ENCODE measurements around the gene TMEM184A. TPM values are rescaled to one million over a fixed set of nuclear protein-coding genes. Genes with fewer than 3 reads are reported as not detected.
"Not testable (repeated sequence)": the region's sequence is repeated elsewhere in the genome, so short reads cannot be mapped to it uniquely, and the experiment has no call there.

Gene TMEM184A
- total RNA-seq, 2 donors from 2014 or later: 0.28 TPM; not detected in 1

DNA sequence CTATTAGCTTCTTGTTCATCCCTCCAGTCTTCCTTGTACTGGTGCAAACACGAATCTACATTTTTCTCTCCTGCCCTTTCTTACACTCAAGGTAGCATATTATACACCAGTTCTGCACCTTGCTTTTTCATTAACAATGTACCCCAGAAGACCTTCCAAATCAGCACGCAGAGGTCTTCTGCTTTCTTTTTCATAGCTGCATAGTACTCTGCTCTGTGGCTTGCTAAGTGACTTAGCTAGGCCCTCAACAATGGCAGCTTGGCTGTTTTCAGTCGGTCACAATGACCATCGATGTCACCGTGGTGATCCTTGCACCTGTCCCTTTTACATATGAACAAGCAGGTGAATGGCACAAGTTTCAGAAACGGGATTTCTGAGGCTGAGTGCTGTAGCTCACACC lies 30.6 kb downstream of the TMEM184A start:
- TF ChIP-seq, protein P1, sequence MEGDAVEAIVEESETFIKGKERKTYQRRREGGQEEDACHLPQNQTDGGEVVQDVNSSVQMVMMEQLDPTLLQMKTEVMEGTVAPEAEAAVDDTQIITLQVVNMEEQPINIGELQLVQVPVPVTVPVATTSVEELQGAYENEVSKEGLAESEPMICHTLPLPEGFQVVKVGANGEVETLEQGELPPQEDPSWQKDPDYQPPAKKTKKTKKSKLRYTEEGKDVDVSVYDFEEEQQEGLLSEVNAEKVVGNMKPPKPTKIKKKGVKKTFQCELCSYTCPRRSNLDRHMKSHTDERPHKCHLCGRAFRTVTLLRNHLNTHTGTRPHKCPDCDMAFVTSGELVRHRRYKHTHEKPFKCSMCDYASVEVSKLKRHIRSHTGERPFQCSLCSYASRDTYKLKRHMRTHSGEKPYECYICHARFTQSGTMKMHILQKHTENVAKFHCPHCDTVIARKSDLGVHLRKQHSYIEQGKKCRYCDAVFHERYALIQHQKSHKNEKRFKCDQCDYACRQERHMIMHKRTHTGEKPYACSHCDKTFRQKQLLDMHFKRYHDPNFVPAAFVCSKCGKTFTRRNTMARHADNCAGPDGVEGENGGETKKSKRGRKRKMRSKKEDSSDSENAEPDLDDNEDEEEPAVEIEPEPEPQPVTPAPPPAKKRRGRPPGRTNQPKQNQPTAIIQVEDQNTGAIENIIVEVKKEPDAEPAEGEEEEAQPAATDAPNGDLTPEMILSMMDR (IDR thresholded peaks at IDR 0.05): no peak

GRCh38 chr7:1523844-1524243 lies 32.2 kb downstream of the TMEM184A start:
- H3K36me3 ChIP-seq: no peaks in the 10 kb centered on the region
- no peak overlapping the region for H3K27ac ChIP-seq
- no peak overlapping the region for H3K4me3 ChIP-seq
- DNase-seq (ENCODE audit: low spot score): no peak
- H3K27me3 ChIP-seq: no peaks in the 10 kb centered on the region
- H3K4me1 ChIP-seq: no peaks in the 10 kb centered on the region
- TF ChIP-seq, protein P1 (IDR thresholded peaks at IDR 0.05): no peak
- H3K9me3 ChIP-seq: no peaks in the 10 kb centered on the region

More for the DNA sequence above, 30.6 kb downstream of the TMEM184A start:
- Histone ChIP-seq H3K9me3 (no peaks in the 10 kb centered on the region), H3K27ac (no peak overlapping the region), H3K27me3 (no peaks in the 10 kb centered on the region), H3K4me3 (no peak overlapping the region), H3K36me3 (no peaks in the 10 kb centered on the region), H3K4me1 (no peaks in the 10 kb centered on the region)
- no peak for DNase-seq (ENCODE audit: low spot score)

- no peaks in the 10 kb centered on the region for H3K27me3 ChIP-seq
- H3K27ac ChIP-seq: no peak overlapping the region
- H3K4me1 ChIP-seq: no peaks in the 10 kb centered on the region
- no peaks in the 10 kb centered on the region for H3K36me3 ChIP-seq
- no peak for DNase-seq (ENCODE audit: low spot score)
- H3K4me3 ChIP-seq: no peak overlapping the region
- H3K9me3 ChIP-seq: no peaks in the 10 kb centered on the region
- TF ChIP-seq, protein P1 (IDR thresholded peaks at IDR 0.05): no peak
Measured at GRCh38 chr7:1523208-1523607, 32.8 kb downstream of the TMEM184A start.

- no peak for DNase-seq (ENCODE audit: low spot score)
- no peaks in the 10 kb centered on the region for H3K27me3 ChIP-seq
- H3K36me3 ChIP-seq: no peaks in the 10 kb centered on the region
- no peaks in the 10 kb centered on the region for H3K9me3 ChIP-seq
- TF ChIP-seq, protein P1 (IDR thresholded peaks at IDR 0.05): no peak
- H3K4me1 ChIP-seq: no peaks in the 10 kb centered on the region
- no peak overlapping the region for H3K27ac ChIP-seq
- no peak overlapping the region for H3K4me3 ChIP-seq
Measured at GRCh38 chr7:1521456-1521855, 34.5 kb downstream of the TMEM184A start.

DNA sequence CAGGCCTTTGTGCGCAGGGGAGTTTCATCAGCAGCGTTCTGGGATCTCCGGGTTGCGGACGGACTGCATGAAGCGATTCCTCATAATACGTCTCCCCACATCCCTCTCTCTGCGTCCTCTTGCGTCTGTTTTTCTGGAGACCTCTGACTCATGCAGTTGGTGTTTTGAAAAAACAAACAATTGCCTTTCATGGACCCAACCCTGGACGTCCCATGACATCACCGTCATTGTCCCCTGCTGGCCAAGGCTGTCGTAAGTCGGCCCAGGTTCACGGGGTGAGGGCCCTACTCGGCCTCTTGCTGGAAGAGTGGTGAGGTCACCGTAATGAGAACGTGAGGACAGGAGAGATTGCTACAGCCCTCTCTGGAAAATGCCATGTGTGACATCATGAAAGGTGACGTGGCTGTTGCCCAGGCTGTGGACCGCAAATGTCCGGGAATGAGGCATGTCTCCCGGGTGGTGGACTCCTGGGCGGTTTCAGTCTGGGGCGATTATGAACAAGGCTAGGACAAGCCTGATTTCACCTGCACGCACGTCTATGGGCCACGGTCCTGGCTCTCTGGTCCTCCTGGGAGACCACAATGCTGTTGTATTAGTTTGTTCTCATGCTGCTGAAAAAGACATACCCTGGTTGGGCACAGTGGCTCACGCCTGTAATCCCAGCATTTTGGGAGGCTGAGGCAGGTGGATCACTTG lies 35.3 kb downstream of the TMEM184A start:
- no peaks in the 10 kb centered on the region for H3K36me3 ChIP-seq

GRCh38 chr7:1519322-1519922 lies 36.6 kb downstream of the TMEM184A start:
- not testable (repeated sequence) for DNase-seq (ENCODE audit: low spot score); H3K36me3 ChIP-seq; H3K4me1 ChIP-seq; H3K27ac ChIP-seq; H3K4me3 ChIP-seq; H3K9me3 ChIP-seq; H3K27me3 ChIP-seq

More for the DNA sequence above, 35.3 kb downstream of the TMEM184A start:
- Histone ChIP-seq H3K27me3 (no peaks in the 10 kb centered on the region), H3K9me3 (no peaks in the 10 kb centered on the region), H3K4me3 (no peak overlapping the region), H3K4me1 (no peaks in the 10 kb centered on the region), H3K27ac (peak overlapping the region; percentile 29 to 31)
- TF ChIP-seq, protein P1 (IDR thresholded peaks at IDR 0.05): no peak
- no peak for DNase-seq (ENCODE audit: low spot score)
